Rectal smooth muscle tissue (tissue), 1 donor: ENCODE measurements around the gene AP2S1.
A peak's percentile ranks its signal among the peaks of the same experiment; 100 is the strongest.

Experiments
- H3K27ac ChIP-seq: one replicate; pipeline ENCODE4 v1.7.0; 2013; ENCODE audit warnings: low read depth, low read length, inconsistent platforms
- H3K27me3 ChIP-seq: one replicate; pipeline ENCODE4 v1.7.0; 2013; ENCODE audit warnings: low read length; ENCODE audit not compliant: control insufficient read depth, insufficient read depth
- H3K36me3 ChIP-seq: one replicate; pipeline ENCODE4 v1.7.0; 2013; ENCODE audit warnings: low read length; ENCODE audit not compliant: control insufficient read depth, insufficient read depth
- H3K4me1 ChIP-seq: one replicate; pipeline ENCODE4 v1.7.0; 2013; ENCODE audit warnings: low read length; ENCODE audit not compliant: control insufficient read depth, insufficient read depth
- H3K4me3 ChIP-seq: one replicate; pipeline ENCODE4 v1.7.0; 2013; ENCODE audit warnings: low read length
- H3K9ac ChIP-seq: one replicate; pipeline ENCODE4 v1.7.0; 2013; ENCODE audit warnings: low read length

Gene AP2S1

DNA sequence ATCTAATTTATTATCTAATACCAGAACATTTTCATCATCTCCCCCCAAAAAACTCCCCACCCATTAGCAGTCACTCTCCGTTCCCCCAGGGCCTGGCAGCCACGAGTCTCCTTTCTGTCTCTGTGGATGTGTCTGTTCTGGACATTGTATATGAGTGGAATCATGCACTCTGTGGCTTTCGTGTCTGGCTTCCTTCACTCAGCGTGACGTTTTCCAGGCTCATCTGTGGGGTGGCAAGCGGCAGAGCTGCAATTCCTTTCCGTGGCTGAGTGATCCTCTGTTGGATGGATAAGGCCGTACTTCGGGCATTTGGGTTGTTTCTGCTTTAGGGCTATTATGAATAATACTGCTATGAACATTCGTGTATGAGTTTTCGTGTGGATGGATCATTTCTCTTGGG is 3.1 kb downstream of the AP2S1 start:
- Histone ChIP-seq H3K4me3 (no peak overlapping the region), H3K27me3 (no peaks in the 10 kb centered on the region), H3K4me1 (peaks cover 12% of the 10 kb centered on the region), H3K36me3 (peaks cover 9% of the 10 kb centered on the region), H3K27ac (peak overlapping the region; percentile 61), H3K9ac (no peak overlapping the region)

DNA sequence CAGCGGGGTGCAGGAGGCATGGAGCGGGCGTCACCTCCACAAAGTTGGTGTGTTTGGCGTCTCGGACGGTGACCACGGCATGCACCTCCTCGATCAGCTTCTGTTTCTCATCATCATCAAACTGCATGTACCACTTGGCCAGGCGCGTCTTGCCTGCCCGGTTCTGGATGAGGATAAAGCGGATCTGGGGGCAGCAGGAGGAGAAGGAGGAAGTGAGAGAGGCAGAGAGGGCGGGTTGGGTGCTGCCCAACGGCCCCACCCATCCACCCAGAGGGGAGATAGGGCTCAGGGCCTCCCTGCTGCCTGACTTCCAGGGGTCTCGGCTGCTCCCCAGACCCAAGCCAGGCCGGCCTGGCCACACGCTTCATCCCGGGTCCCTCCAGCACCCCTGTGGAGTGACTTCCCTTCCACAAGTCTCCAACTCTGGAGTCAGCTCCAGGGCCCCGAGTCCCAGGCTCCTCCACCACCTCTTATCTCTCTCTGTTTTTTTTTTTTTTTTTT is 4.6 kb downstream of the AP2S1 start:
- Histone ChIP-seq H3K36me3 (peaks cover 12% of the 10 kb centered on the region), H3K4me3 (no peak overlapping the region), H3K27me3 (no peaks in the 10 kb centered on the region), H3K27ac (no peak overlapping the region), H3K4me1 (peaks cover 16% of the 10 kb centered on the region), H3K9ac (no peak overlapping the region)

DNA sequence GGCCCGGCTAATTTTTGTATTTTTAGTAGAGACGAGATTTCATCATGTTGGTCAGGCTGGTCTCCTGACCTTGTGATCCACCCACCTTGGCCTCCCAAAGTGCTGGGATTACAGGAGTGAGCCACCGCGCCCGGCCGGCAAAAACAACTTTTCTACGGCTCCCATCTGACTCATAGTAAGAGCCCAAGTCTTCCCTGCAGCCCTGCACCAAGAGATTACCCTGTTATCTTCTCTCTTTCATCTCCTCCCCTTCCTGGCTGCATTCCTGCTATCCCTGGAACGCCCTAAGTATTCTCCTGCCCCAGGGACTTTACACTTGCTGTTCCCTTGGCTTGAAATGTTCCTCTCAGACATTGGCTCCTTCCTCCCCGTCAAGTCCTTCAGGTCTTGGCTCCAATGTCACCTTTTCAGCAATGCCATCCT is 6.6 kb downstream of the AP2S1 start:
- Histone ChIP-seq H3K4me3 (no peak overlapping the region), H3K4me1 (peaks cover 14% of the 10 kb centered on the region), H3K27me3 (no peaks in the 10 kb centered on the region), H3K36me3 (peaks cover 20% of the 10 kb centered on the region), H3K27ac (no peak overlapping the region), H3K9ac (no peak overlapping the region)

DNA sequence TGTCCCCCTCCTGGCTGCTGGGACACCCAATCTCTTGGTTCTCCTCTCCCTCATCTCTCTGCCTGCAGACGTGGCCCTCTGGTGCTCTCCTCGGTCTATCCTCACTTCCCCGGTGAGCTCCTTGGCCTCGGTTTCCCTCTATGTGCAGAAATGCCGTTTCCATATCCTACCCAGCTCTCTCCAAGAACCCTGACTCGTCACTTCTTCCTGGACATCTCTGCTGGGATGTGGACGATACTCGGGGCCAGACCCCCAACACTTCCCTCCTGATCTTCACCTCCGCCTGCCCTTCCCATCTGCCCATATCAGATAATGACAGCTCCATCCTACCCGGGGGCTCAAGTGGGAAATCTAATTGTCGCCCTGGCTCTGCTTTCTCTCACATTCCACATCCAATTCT is 7.9 kb downstream of the AP2S1 start:
- H3K36me3 ChIP-seq = peaks cover 23% of the 10 kb centered on the region
- H3K9ac ChIP-seq = no peak overlapping the region
- H3K27ac ChIP-seq = no peak overlapping the region
- no peaks in the 10 kb centered on the region for H3K27me3 ChIP-seq
- no peak overlapping the region for H3K4me3 ChIP-seq
- peaks cover 13% of the 10 kb centered on the region for H3K4me1 ChIP-seq

DNA sequence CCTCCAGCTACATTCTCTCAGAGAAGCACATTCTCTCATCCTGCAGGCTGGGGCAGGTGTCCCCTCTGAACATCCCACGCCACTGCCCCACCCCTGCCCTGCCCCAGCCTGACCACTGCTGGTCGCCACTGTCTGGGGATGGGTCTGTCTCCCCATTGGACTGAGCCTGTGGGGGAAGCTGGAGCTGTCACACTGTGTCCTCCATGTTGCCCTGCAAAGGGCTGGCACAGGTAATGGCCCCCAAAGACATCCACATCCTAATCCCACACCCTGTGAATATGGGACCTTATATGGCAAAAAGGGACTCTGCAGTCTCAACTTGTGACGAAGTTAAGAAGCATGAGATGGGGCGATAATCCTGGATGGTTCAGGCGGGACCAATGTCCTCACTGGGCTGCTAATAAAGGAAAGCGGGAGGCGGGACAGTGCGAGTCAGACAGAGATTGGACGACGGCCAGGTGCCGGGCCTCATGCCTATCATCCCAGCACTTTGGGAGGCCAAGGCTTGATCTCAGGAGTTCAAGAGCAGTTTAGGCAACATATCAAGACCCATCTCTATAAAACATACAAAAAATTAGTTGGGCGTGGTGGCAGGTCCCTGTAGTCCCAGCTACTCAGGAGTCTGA is 9.1 kb downstream of the AP2S1 start:
- H3K9ac ChIP-seq = no peak overlapping the region

DNA sequence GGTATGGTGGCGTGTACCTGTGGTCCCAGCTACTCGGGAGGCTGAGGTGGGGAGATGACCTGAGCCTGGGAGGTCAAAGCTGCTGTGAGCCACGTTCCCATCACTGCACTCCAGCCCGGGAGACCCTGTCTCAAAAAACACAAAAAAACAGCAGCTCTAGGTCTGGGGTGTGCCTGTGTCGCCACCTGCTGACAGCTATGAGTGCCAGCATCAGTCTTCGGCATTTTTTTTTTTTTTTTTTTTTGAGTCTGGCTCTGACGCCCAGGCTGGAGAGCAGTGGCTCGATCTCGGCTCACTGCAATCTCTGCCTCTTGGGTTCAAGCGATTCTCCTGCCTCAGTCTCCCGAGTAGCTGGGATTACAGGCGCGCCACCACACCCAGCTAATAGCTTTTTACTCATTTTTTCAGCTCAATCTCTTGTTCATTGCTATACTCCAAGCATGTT is 10.1 kb downstream of the AP2S1 start:
- no peak overlapping the region for H3K9ac ChIP-seq
- H3K4me3 ChIP-seq = no peak overlapping the region
- H3K27ac ChIP-seq = no peak overlapping the region
- H3K36me3 ChIP-seq = peaks cover 24% of the 10 kb centered on the region
- peaks cover 8% of the 10 kb centered on the region for H3K4me1 ChIP-seq
- H3K27me3 ChIP-seq = no peaks in the 10 kb centered on the region

More for the DNA sequence above, 9.1 kb downstream of the AP2S1 start:
- H3K36me3 ChIP-seq = peaks cover 24% of the 10 kb centered on the region
- no peak overlapping the region for H3K4me3 ChIP-seq
- no peaks in the 10 kb centered on the region for H3K27me3 ChIP-seq
- peak overlapping the region; percentile 70 for H3K27ac ChIP-seq
- peaks cover 10% of the 10 kb centered on the region for H3K4me1 ChIP-seq

DNA sequence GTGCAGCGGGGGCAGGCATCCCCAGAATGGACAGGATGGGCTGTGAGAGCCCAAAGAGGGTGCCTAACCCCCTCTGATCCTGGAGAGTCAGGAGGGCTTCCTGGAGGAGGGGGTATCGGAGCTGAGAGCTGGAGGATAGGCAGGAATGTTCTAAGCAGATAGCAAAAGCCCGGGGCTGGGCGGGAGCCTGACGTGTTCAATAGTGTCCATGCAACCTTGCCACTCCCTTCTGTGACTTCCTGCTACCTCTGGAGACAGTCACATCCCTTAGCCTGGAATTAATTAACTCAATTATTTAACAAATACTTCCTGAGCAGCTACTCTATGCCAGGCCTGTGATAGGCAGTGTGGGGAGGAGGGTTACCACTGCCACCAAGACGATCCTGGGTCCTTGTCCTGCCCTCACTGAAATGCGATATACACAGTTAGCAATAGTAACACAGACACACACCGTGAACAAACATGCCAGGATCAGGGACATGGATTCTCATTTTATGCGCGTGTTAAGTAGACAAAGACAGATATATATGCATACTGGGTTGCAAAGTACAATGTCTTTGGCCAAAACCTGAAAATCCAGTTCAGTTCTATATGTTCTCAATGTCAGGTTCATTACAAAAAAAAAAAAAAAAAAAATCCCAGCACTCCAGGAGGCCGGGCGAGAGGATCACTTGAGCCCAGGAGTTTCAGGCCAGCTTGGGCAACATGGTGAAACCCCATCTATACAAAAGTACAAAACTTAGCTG is 10.7 kb downstream of the AP2S1 start:
- Histone ChIP-seq H3K4me1 (peaks cover 8% of the 10 kb centered on the region), H3K27ac (no peak overlapping the region), H3K9ac (no peak overlapping the region), H3K4me3 (no peak overlapping the region), H3K36me3 (peaks cover 24% of the 10 kb centered on the region), H3K27me3 (no peaks in the 10 kb centered on the region)

DNA sequence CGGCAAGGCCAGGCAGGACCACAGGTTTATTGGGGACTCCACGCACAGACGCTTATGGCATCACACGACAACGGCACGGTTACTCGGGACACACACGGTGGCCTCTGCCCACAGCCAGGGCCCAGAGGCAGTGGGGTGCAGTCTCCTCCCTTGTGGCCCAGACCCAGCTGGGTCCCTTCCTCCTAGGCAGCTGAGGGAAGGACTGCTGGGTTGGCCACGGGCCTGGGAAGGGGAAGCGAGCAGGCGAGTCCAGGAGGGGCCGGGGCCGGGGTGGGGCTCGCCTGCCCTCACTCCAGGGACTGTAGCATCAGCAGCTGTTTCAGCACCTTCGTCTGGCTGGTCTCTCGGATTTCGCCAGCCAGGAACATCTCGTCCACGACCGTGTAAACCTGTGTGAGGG is 12.5 kb downstream of the AP2S1 start:
- Histone ChIP-seq H3K27ac (no peak overlapping the region), H3K27me3 (no peaks in the 10 kb centered on the region), H3K4me3 (no peak overlapping the region), H3K4me1 (peaks cover 8% of the 10 kb centered on the region), H3K36me3 (peaks cover 17% of the 10 kb centered on the region), H3K9ac (no peak overlapping the region)

DNA sequence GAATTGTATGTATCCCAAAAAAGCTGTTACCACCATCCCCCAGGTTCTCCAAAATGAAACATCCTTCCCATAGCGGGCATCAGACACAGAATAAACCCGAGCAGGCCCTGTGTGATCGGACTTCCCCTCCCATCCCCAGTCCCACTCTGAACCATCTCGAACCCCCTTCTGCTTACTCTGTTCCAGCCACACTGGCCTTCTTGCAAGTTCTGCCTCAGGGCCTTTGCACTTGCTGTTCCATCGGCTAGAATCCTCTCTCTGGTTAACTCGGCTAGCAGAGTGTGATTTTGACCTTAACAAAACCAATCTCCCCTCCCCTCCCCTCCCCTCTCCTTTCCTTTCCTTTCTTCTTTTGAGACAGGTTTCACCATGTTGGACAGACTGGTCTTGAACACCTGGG is 15.7 kb downstream of the AP2S1 start:
- H3K9ac ChIP-seq = no peak overlapping the region
- H3K36me3 ChIP-seq = peaks cover 11% of the 10 kb centered on the region
- H3K4me1 ChIP-seq = peaks cover 2% of the 10 kb centered on the region
- H3K27ac ChIP-seq = no peak overlapping the region
- H3K27me3 ChIP-seq = no peaks in the 10 kb centered on the region
- no peak overlapping the region for H3K4me3 ChIP-seq

DNA sequence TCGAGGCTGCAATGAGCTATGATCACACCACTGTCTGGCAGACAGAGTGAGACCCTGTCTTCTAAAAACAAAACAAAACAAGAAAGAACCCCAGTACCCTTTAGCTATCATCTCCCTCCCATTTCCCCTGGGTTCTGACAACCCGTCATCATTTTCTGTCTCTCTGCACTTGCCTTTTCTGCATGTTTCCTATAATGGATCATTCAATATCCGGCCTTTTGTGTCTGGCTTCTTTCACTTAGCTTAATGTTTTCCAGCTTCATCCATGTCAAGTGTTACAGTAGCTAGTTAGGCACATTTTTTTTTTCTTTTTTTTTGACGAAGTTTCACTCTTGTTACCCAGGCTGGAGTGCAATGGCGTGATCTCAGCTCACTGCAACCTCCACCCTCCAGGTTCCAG is 16.5 kb downstream of the AP2S1 start:
- Histone ChIP-seq H3K36me3 (peaks cover 4% of the 10 kb centered on the region), H3K9ac (no peak overlapping the region), H3K27ac (no peak overlapping the region), H3K27me3 (no peaks in the 10 kb centered on the region), H3K4me3 (no peak overlapping the region), H3K4me1 (peaks cover 2% of the 10 kb centered on the region)

DNA sequence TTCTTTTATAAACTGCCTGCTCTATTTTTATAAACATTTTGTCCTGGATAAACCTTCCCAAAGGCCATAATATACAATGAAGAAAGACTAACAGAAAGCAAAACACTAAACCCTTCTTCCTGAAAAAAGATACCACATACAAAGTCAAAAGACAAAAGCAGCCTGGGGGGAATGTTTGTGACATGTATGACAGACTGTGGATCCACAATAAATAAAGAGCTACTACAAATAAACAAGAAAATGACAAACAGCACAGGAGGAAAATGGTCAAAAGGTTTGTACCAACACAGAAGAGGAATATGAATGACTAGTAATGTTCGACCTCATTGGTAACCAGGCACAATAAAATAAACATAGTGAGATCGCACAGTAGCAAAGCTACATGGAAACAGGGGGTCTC is 19.8 kb downstream of the AP2S1 start:
- Histone ChIP-seq H3K4me1 (no peaks in the 10 kb centered on the region), H3K27me3 (no peaks in the 10 kb centered on the region), H3K27ac (no peak overlapping the region), H3K36me3 (no peaks in the 10 kb centered on the region), H3K9ac (no peak overlapping the region), H3K4me3 (no peak overlapping the region)

DNA sequence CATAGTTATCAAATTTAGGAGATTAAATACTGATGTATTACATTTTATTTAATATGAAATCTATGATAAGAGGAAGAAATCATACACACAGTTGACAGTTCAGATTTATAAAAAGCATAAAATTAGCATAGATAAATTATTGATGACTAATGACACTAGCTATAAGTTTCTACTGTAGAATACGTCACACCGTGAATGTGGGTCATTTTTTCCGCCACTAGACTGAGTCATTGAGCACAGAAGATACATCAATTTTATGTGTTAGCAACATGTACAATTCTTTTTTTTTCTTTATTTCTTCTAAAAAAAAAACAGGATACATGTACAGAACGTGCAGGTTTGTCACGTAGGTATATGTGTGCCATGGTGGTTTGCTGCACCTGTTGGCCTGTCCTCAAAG is 22.2 kb downstream of the AP2S1 start:
- no peak overlapping the region for H3K27ac ChIP-seq
- no peaks in the 10 kb centered on the region for H3K27me3 ChIP-seq
- H3K36me3 ChIP-seq = no peaks in the 10 kb centered on the region
- no peaks in the 10 kb centered on the region for H3K4me1 ChIP-seq
- no peak overlapping the region for H3K9ac ChIP-seq
- H3K4me3 ChIP-seq = no peak overlapping the region

DNA sequence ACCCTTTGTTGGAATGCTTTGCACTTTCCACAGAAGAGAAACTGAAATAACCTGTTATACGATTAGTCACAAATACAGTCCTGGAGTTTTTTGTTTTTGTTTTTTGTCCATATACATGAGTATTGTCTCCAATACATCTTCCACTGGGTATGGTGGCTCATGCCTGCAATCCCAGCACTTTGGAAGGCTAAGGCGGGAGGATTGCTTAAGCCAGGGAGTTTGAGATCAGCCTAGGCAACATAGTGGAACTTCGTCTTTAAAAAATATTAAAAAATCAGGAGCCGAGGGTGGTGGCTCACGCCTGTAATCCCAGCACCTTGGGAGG is 25.0 kb downstream of the AP2S1 start:
- H3K4me1 ChIP-seq = no peaks in the 10 kb centered on the region
- no peak overlapping the region for H3K4me3 ChIP-seq
- H3K9ac ChIP-seq = no peak overlapping the region
- H3K27me3 ChIP-seq = no peaks in the 10 kb centered on the region
- no peak overlapping the region for H3K27ac ChIP-seq
- no peaks in the 10 kb centered on the region for H3K36me3 ChIP-seq
